PFSK-1 (cell line): Measurements from ENCODE around the gene PRKCE.

Experiments used
- POLR2AphosphoS5 ChIP-seq: IDR thresholded peaks from 2 replicates; pipeline ENCODE4 v1.6.1; 2012; ENCODE audit warnings: low read depth, mild to moderate bottlenecking, control low read depth, low read length, moderate library complexity
- REST ChIP-seq, 2 experiments: IDR thresholded peaks; 2 replicates each; pipeline versions ENCODE4 v1.6.1 to v1.8.0; 2011 to 2012; ENCODE audit warnings: low read depth in 2 of 2, low read length in 2 of 2, control low read depth in 1 of 2, inconsistent platforms in 1 of 2, mild to moderate bottlenecking in 1 of 2, moderate library complexity in 1 of 2; ENCODE audit not compliant: insufficient read depth in 1 of 2
- SIN3A ChIP-seq: IDR thresholded peaks from 2 replicates; pipeline ENCODE4 v1.6.1; 2012; ENCODE audit warnings: mild to moderate bottlenecking, low read length, moderate library complexity, borderline replicate concordance; ENCODE audit not compliant: insufficient read depth

GRCh38 chr2:46006473-46007025, 355.1 kb downstream of the PRKCE start:
- TF ChIP-seq SIN3A = no peak
- no peak for TF ChIP-seq POLR2AphosphoS5
- TF ChIP-seq REST (IDR thresholded peaks at IDR 0.05; ENCODE audit: insufficient read depth in 1 of 2, low read depth in 2 of 2, low read length in 2 of 2) = no peak
